ENCODE data around the gene CHSY3. TPM values are rescaled to one million over a fixed set of nuclear protein-coding genes. Genes with fewer than 3 reads are reported as not detected.

CHSY3 gene
- total RNA-seq, 4 donors from 2014 or later, result 1.7 to 5.6 (median 4.0) TPM

DNA sequence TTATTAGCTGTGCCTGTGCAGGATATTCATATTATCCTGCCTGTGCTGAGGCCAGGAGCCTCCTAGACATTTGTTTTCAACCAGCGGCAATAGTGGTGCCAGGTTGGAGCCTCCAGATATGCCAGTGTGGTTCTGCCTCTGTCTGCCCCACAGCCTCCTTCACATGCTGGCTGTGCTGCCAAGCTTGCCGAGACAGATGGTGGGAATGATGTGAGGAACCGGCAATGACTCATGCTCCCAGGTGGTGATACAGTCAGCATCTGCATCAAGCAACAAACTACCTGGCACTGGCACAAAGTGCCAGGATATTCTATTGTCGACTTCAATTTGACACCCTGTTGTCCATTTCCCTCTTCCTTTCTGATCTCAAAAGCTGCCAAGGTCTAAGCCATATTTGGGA is 285.7 kb downstream of the CHSY3 start:
- no peak for TF ChIP-seq CTCF (IDR thresholded peaks at IDR 0.05)
- no peak for TF ChIP-seq POLR2A (IDR thresholded peaks at IDR 0.05)
- H3K4me1 ChIP-seq, result no peaks in the 10 kb centered on the region
- no peaks in the 10 kb centered on the region for H3K36me3 ChIP-seq
- H3K9me3 ChIP-seq, result no peaks in the 10 kb centered on the region
- no peaks in the 10 kb centered on the region for H3K27me3 ChIP-seq
- DNase-seq, result no peak
- WGBS, 2 donors, result 86 to 91% methylated on average over 4 of the region's 4 CpGs
- H3K27ac ChIP-seq, result no peak overlapping the region
- H3K4me3 ChIP-seq (replicated peaks in 1 of 3), result no peak overlapping the region
- intact Hi-C loops (cut with DNase I), result no loop called here

GRCh38 chr5:130198927-130199326 is 294.7 kb downstream of the CHSY3 start:
- Histone ChIP-seq H3K27ac (no peak overlapping the region), H3K27me3 (no peaks in the 10 kb centered on the region), H3K9me3 (no peaks in the 10 kb centered on the region), H3K4me1 (no peaks in the 10 kb centered on the region), H3K36me3 (no peaks in the 10 kb centered on the region), H3K4me3 (replicated peaks in 1 of 3) (no peak overlapping the region)
- TF ChIP-seq POLR2A (IDR thresholded peaks at IDR 0.05) (no peak), CTCF (IDR thresholded peaks at IDR 0.05) (no peak)
- 31 to 42% methylated on average over 3 of the region's 3 CpGs for WGBS, 2 donors
- intact Hi-C loops (cut with DNase I), result no loop called here
- no peak for DNase-seq

DNA sequence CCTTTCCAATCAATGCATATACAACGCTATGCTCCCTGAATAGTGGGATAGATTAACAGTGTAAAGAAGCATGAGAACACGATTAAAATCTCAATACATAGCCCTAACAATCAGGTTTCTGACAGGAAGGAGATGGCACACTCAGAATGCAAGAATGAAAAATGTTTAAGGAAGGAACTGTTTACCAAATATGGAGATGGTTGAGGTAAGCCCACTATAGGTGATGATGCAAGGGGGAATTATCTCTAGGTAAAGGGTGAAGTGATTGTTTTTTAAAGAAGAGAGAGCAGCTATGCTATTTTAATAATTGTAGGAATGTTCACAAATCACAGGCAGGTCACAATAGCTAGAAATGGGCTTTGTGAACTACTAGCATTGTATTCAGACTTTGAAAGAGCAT is 302.4 kb downstream of the CHSY3 start:
- H3K4me1 ChIP-seq, result no peaks in the 10 kb centered on the region
- intact Hi-C loops (cut with DNase I), result no loop called here
- no peak overlapping the region for H3K27ac ChIP-seq
- TF ChIP-seq POLR2A (IDR thresholded peaks at IDR 0.05) (no peak), CTCF (IDR thresholded peaks at IDR 0.05) (no peak)
- H3K36me3 ChIP-seq, result no peaks in the 10 kb centered on the region
- DNase-seq, result no peak
- H3K27me3 ChIP-seq, result no peaks in the 10 kb centered on the region
- 79 to 86% methylated on average over 2 of the region's 2 CpGs for WGBS, 2 donors
- H3K9me3 ChIP-seq, result no peaks in the 10 kb centered on the region
- no peak overlapping the region for H3K4me3 ChIP-seq (replicated peaks in 1 of 3)

DNA sequence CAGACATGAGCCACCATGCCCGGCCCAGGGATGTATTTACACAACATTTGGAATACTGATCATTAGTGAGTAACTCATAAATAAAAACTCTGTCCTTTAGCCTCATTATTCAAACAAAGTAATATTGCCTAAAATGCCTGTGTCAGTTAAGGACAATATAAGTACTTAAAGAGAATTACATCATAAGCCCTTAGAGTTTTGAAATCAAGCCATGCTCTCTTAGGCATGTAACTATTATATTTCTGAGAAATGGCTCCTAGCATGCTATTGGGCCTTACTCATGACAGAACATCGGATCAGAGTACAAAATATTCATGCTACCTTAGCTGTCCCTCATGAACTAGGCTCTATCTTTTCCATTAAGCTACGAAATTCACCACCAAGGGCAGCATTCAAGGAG is 309.3 kb downstream of the CHSY3 start:
- TF ChIP-seq POLR2A (IDR thresholded peaks at IDR 0.05) (no peak), CTCF (IDR thresholded peaks at IDR 0.05) (no peak)
- Histone ChIP-seq H3K27me3 (no peaks in the 10 kb centered on the region), H3K36me3 (no peaks in the 10 kb centered on the region), H3K4me1 (no peaks in the 10 kb centered on the region), H3K9me3 (no peaks in the 10 kb centered on the region), H3K4me3 (replicated peaks in 1 of 3) (no peak overlapping the region), H3K27ac (no peak overlapping the region)
- DNase-seq, result no peak
- 80 to 82% methylated on average over 3 of the region's 3 CpGs for WGBS, 2 donors
- intact Hi-C loops (cut with DNase I), result no loop called here

DNA sequence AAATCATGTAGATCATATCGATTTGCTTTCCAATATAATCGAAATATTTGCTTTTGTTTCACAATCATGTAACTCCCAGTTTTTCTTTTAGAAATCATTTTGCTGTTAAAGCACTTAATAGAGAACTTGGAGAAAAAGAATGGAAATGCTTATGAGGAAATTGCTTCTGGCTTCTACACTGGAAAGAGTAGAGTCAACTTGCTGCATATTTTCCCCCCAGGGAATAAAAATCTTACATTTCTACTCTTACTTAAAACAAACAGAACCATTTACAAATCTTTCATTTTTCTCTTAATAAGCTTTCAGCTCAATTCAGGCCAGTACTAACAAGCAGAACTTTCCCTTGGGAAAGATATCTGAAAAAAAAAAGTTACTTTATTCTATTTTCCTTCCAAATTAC is 312.0 kb downstream of the CHSY3 start:
- TF ChIP-seq CTCF (IDR thresholded peaks at IDR 0.05) (no peak), POLR2A (IDR thresholded peaks at IDR 0.05) (no peak)
- DNase-seq, result no peak
- H3K36me3 ChIP-seq, result no peaks in the 10 kb centered on the region
- intact Hi-C loops (cut with DNase I), result no loop called here
- no peak overlapping the region for H3K27ac ChIP-seq
- H3K27me3 ChIP-seq, result no peaks in the 10 kb centered on the region
- WGBS, 2 donors, result 71 to 77% methylated on average over 2 of the region's 2 CpGs
- H3K9me3 ChIP-seq, result no peaks in the 10 kb centered on the region
- no peaks in the 10 kb centered on the region for H3K4me1 ChIP-seq
- H3K4me3 ChIP-seq (replicated peaks in 1 of 3), result no peak overlapping the region
